Measurements from ENCODE around the gene STEAP3.

Gene STEAP3

DNA sequence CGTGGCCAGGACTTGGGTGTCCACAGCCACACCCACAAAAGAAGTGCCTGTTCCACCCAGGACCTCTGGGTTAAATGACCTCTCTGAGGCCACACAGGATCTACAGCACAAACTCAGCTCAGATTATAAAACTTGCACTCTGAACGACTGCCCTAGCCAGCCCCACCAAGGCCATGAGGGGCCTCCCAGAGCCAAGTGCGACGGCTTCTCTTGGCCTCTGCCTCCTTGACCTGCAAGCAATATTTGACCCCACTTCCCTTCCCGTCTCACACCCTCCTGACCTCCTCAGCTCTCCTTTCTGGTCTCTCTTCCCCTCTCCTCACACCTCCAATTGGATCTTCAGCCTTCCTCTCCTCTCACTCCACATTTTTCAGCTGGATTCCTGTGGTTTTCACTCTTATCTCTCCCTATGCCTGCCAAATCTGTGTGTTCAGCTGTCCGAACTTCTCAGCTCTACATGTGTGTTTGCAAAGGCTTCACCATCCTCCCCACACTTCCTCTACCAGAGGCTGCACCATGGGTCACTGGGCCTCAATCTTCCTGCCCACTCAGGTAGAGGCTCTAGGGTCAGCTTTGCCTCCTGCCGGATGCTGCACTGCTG lies 25.3 kb upstream of the STEAP3 start:
- DNase-seq = no peak

DNA sequence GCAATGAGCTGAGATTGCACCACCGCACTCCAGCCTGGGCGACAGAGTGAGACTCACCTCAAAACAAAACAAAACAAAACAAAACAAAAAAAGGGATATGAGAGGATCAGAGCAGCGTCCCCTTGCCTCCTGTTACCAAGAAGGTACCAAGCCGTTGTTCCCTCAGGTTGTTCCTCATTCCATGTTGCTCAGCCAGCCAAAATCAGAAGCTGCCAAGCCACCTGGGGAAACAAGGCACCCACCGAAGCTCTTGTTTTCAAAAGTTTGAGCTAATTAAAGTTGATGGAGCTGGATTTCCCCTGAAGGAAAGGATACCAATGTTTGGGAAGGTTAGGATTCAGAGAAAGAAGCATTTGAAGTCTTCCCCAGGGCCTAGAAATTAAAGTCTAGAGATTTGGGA lies 21.8 kb upstream of the STEAP3 start:
- DNase-seq = no peak

DNA sequence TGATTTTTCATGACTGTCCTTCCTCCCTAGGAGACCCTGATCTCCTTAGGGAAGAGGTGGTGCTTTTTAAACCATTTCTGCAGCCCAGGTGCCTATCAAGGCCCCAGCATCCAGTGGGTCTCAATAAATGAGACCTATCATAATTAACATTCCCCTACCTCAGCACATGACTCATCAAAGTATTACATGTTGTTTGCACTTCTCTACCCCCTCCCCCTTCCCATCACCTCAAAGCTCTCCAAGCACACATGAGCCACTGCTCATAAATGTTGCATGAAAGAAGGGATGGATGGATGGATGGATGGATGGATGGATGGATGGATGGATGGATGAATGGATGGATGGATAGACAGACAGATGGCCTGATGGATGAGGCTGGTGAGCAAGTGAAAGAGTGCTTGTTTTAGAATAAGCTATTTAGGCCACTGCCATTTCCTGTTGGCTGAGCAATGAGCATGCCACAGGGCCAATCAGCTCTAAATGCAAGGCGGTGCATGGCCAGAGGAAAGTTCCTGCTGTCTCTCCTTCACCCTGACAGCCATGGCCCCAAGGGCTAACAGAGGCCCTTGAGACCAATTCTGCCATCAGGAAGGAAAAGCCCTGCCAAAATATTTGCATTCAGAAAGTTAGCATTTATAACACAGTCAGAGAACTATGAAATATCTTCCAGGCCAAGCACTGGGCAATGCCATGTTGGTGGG lies 20.9 kb upstream of the STEAP3 start:
- DNase-seq = no peak

DNA sequence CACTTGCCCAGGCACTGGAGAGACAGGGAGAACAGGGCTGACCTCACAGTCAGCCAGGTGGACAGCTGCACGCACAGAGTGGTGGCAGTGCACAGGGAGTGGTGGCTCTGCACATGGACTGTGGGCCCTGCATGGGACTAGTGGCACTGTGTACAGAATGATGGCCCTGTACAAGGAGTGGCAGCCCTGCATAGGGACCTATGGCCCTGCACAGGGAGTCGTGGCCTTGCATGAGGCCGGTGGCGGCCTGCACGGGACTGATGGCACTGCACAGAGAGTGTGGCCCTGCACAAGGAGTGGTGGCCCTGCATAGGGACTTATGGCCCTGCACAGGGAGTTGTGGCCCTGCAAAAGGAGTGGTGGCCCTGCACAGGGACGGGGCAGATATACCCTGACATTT lies 19.1 kb upstream of the STEAP3 start:
- no peak for DNase-seq

DNA sequence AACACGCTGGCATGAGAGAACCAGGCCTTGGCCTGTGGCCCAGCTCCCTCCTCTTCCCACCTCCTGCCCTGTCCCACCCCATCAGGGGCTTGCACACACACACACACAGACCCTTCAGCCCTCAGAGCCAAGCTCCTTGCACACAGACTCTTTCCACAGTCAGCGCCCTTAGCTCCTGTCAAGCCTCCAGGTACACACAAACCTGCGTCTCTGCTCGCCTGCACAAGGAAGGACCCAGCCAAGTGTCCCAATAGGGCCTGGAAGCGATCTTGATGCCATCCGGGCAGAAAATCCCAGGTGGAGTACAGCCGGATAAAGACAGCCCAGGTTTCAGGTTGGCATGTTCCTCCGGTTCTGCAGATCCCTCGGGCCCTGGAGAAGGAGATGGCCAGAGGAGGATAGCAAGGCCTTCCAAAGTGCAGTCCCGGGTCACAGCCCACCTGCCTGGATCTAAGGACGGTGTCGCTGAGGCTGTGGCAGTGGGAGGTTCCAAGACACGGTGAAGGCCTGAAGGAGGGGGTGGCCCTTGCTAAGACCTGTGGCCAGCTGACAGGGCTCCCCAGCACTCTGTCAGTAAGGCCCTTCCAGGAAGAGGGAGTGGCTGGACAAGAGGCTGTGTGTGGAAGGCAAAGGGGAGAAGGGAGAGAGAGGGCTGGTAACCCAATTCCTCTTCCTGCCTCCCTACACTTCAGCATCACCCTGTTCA lies 18.5 kb upstream of the STEAP3 start:
- no peak for DNase-seq

DNA sequence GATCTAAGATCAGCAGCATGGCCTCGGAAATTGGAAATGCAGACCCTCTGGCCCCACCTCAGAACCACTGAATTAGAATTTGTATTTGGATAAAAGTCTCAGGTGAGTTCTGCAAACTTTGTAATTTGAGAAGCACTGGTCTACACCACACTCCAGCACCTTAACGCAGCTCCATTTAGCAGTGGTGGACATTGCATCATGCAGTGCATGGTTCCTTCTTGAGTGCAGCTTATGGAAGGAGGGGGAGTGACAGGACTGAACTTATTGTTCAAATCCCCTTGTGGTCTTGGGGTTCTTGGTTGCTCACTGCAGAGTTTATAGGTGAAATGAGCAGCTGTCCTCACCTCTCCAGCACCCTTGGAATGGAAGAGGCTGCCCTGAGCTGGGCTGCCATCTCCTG lies 17.4 kb upstream of the STEAP3 start:
- DNase-seq = no peak

DNA sequence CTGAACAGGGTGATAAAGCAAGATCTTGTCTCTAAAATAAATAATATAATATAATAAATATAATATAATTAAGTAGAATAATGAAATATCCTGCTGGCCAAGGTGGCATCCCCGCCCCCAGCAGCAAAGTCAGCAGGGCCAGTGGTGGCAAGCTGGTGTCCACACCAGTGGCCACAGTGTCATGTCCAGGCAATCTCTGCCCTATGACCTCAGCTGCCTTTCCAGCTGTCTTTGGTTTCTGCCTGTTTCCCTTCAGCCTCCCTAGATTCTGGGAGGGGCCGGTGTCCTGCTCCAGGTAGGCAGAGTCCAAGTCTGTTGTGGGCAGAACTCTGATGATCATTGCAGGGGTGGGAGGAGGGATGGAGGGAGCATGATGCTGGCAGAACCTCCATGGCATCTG lies 16.2 kb upstream of the STEAP3 start:
- no peak for DNase-seq

DNA sequence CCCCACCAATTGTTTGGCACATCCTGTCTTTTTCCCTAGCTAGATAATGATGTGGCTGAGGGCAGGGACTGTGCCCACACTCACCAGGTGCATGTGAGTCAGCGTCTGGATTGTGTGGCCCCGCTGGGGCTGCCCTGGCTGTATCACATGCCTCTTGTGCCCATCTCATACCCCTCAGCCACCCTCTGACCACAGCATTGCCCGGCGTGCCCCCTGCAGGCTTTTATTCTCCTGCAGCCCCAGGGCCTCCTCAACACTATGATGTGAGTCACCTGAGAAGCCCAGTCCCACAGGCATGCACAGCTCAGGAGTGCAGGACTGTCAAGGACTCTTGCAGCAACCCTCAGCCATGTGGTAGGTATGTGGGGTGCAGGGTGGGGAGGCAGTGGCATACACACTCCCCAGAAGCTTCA lies 14.8 kb upstream of the STEAP3 start:
- no peak for DNase-seq

DNA sequence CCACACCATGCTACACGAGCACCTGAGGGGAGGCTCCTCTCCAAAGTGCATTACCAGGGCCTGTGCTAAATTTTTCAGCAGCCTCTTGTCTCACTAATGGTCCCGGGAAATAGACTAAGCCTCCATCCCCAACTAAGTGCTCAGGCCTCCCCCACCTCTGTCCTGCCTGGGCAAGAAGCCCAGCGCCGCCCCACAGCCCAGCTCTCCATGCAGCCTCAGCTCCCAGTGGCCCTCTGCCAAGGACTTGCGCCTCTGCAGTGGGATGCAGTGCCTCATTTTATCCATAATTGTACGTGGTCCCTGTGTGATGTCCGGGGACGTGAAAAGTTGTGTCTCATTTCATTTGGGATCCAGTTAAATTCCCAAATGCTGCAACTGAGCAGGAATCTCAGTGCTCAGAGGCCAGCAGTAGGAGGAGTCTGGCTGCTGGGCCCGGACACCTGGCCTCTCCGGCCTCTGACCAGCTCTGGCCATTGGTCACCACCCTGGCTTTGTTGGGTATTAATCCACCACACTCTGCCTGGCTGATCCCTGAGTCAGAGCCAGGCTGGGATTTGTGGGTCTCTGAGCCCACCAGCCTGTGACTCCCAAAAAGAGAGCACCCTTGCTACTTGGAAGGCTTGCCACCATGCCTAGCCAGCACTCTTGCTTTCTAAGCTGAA lies 11.4 kb upstream of the STEAP3 start:
- no peak for DNase-seq

DNA sequence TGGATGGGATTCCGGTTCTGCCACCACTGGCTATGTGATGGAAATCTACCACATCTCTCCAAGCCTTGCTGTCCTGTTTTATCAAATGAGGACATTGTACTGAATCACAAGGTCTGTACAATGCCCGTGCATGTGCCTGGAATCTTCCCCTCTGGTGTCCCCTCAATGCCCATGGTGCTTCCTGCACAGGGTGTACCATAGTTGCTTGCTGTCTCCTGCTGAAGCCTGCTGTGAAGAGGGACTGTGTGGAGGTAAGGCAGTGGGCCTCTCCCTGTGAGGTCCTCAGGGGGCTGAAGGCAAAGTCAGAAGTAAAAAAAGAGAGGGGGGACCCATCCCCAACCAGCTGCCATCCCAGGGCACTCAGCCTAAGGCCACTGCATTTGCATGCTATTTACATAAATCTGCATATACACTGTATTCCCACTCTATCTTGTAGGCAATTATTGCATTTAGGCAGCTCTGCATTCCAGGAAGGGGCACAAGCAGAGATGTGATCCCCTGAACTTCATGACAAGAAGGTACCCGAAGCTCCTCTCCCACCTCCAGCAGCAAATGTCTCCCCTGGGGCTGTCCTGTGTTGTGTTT lies 9.1 kb upstream of the STEAP3 start:
- DNase-seq = no peak

DNA sequence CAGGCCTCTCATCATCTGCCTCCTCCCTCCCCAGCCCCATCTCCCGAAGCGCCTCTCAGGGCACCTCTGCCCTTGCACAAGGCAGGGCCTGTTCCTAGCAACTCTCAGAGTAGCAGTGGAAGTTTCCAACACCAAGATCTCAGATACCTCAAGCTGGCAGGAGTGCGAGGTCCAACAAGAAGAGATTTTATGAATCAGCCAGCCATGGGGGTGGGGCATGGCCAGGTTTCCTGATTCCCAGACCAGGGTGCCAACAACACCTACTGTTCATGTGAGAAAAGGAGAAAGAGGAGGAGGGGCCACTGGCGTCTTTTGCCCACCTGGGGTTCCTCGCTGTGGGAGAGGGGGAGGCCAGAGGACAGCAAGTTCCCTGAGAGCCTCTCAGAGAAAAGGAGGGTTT lies 6.6 kb upstream of the STEAP3 start:
- no peak for DNase-seq

DNA sequence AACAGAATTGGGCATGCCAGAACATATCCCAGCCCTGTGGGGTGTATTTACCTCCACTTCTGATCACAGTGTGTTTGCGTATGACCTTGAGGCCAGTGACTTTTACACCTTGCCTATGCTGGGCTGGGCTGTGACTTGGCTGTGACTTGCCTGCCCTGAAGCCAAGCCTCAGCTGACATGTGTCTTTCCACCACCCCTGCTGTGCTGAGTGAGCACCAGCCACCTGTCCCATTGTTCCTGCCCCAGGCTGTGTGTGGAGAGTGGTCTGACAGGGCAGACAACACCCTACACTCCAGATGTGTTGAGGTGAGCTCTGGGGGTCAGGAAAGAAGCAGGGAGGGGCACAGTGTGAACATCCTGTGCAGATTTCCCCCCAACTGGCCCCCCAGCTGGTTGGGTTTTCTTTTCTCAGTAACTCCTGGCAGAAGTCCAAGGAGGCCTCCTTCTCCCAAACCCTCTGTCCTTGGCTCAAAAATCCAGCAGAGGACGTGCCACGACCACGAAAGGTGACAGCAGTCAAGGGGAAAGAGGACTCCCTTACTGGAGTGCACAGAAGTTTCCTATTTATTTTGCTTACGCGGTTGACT lies 5.1 kb upstream of the STEAP3 start:
- DNase-seq = no peak

DNA sequence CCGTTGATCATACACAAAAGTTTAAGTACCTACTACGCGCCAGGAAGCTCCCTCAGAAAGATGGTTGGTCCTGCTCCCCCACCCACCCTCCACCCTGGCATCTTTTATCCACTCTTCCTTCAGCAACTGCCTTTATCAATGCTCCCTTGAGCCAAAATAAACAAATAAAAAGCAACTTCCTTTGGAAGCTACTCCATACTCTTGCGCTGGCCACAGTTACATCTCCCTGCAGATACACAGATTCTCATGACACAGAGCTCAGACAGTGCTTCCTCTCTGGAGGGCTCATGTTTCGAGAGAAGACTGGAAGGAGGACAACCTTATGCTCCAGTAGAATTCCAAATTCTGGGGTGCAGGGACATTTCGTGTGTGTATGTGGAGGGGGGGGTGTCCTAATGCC lies 3.8 kb upstream of the STEAP3 start:
- DNase-seq = no peak

DNA sequence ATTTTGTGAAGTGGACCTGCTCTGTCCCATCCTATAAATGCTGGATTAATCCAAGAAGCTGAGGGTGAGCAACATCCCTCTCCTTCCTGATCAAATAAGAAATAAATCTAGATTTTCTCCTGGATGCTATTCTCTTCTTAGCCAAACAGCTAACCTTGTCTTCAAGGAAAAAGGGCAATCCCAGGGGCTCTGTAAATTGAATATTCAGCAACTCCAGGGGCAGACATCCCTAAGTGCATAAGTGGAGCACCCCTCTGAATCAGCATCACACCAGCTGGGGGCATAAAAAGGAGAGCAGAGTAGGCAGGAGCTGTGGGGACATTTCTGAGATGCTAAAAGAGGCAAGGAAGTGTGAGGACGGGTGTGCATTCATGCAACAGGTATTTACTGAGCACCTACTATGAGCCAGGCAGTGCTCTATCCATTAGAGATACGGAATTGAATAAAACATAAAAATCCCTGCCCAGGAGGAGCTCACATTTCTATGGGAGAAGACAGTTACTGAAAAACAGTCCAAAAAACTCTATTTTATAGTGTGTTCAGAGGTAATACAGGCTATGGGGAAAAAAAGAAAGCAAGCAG lies 2.8 kb upstream of the STEAP3 start:
- DNase-seq = no peak

DNA sequence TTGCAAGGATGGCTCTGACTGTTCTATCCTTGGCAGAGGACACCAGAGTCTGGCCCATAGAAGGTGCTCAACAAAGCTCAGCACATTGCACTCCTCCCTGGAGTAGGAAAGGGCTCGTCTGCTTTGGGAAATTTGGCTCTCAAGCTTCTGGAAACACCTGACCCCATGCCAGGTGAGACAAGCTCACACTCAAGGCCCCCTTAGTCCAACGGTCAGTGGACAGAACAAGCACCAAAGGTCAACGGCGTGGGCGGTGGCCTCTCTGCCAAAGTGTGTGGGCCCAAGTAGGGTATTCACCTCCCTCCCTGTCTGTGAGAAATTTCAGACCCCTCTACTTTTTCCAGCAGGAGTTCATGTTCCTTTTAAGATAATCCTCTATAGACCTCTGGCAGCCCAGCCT lies 2.0 kb upstream of the STEAP3 start:
- no peak for DNase-seq

DNA sequence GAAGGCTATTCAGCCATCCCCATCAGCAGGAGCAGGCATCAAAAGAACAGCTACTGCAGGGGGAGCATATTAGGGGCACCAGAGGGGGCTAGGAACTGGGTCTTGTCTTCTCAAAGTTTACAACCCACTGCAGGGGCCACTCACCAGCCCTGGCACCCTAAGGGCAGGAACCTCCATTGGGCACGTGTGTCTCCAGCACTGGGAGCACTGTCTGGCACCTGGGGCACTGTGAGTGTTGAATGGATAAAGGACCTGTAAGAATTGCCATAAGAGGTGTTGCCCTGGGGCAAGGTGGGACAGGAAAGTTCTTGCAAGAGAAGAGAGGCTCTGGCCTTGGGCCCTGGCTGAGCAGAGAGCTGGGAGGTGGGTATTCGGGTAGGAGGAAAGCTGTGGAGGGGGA lies 1.4 kb upstream of the STEAP3 start:
- DNase-seq = no peak

DNA sequence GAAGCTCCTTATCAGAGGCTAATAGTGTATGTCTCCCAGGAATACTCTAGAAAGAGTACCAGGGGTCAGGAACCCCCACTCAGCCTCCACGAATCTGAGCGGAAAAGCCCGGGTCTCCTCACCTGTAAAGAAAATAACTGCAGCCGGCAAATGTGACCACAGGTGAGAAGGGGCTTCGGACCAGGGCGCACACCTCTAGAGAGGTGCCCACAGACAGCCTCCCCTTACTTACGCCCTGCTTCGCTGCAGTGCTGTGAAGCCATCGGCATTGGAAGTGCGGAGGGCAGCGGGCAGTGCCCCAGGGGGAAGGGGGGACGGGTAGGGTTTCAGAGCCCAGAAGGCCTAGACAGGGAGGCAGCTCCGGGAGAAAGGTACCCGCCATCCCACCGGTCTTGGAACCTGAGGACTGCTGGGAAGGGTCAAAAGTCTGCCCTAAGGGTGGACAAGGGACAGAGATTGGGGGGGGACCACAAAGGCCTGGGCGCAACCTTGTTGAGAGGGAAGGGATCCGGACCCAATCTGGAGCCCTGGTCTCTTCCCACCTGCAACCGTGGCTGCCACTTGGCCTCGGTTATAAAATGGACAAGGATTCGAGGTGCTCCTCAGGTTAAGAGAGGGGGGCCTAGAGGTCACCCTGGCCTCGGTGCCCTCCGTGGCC lies 642 bp upstream of the STEAP3 start:
- no peak for DNase-seq

DNA sequence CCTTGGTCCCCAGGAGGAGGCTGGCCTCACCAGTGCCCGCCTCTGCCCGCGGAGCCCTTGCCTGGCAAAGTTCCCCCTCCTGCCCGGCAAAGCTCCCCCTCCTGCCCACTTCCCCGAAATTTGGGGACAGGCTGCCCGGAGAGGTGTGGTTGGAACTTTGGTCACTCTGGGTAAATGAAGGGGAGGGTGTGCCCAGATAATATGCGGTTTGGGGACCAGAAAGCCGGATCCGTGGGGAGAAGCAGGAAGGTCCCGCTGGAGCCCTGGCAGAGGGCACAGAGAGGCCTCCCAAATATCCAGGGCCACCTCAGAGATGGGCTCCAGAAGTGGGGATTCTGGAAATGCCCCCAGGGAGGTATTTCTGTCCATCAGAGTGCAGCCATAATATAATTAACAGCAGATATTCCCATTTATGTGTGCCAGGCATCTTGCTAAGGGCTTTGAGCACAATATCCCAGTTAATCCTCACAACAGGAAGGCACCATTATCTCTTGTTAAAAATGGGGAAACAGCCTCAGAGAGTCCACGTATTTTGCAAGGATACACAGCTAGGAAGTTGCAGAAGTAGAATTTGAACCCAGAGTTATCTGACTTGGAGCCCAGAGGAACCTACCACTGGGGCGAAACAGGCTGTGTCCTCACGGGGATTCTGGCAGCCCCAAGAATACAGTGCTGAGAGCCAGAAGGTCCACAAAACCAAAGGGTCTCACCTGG lies 914 bp downstream of the STEAP3 start:
- no peak for DNase-seq

DNA sequence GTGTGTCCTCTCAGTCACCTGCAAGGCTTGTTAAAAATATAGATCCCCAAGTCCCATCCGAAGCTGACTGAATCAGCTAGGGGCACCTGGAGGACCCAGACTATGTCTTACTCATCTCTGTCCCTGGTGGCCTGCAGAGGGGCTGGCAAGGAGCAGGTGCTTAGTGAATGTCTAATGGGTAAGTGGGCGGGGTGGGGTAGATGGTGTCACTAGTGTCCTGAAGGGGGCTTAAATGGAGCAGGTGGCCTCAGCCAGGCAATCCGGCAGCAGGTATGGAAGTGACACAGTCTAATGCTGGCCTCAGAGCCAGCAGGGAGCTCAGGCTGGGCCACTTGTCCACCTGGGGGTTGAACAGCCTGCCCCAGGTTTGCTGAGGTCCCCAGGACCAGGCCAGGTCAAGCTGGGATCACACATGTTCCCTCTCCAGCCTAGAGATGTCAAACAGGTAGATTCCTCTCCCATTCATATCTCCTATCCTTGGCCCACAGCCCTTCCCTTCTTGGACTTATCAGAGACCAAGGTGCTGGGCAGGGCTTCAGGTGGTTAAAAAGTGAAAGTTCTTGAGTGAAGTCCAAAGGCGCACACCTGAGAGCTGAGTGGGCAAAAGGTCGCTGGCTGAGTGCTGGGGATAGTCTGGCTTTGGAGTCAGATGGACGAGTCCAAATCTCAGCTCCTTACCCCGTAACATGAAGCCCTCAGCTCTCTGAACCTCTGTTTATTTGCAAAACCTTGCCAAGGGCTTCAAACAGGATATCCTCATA lies 1.7 kb downstream of the STEAP3 start:
- no peak for DNase-seq

DNA sequence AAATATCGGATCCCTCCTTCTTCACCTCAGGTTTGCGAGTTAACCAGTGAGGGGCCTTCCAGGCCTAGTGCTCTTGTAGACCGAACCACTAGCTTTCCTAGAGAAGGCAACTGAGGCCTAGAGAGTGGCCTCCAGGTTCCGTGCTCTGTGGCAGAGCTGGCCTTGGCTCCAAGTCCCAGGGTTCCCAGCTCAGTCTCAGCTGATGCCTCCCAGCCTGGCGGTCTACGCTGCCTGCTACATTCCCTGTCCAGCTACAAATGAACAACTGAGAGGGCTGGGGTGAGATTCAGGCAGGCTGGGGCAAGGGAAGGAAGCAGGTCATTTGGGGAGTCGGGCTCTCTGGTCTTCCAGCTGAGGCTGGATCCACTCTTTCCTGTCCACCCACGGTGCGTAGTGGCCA lies 2.3 kb downstream of the STEAP3 start:
- DNase-seq = no peak

DNA sequence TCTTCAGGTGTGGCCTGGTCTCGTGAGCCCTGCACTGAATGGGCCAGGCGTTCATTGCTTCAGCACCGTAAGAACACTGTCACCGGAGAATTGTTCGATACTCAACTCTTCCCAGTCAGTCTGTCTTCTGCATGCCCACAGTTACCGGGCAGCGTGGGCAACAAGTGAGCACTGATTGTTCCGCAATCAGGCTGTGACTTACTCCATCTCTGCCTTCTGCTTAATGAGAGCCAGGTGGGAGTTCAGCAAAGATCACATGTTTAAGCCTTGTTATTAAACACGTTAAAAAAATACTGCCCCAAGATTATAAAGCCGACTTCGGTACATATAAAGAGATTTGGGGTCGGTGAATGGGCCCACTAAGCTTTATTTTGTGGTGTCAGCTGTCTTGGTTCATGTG lies 3.7 kb downstream of the STEAP3 start:
- no peak for DNase-seq

All from bone marrow (tissue), 2 donors.